Endodermal cell (in vitro differentiated cells): ENCODE measurements around the gene ACYP1. TPM values are rescaled to one million over a fixed set of nuclear protein-coding genes. Genes with fewer than 3 reads are reported as not detected.
"Not testable (repeated sequence)": the region's sequence is repeated elsewhere in the genome, so short reads cannot be mapped to it uniquely, and the experiment has no call there.

Source experiments
- DNase-seq: peaks from one replicate; pipeline ENCODE4 v3.0.0-alpha.2; 2017
- H3K27ac ChIP-seq: 2 replicates; pipeline ENCODE4 v1.5.1; 2013; ENCODE audit warnings: mild to moderate bottlenecking, low read depth, low read length, moderate library complexity
- H3K27me3 ChIP-seq: 2 replicates; pipeline ENCODE4 v1.6.1; 2013; ENCODE audit warnings: mild to moderate bottlenecking, low read length, moderate library complexity; ENCODE audit not compliant: insufficient read depth, control insufficient read depth, poor library complexity, severe bottlenecking
- H3K36me3 ChIP-seq: 2 replicates; pipeline ENCODE4 v1.7.0; 2013; ENCODE audit warnings: mild to moderate bottlenecking, low read length, moderate library complexity; ENCODE audit not compliant: control insufficient read depth, insufficient read depth
- H3K4me1 ChIP-seq: one replicate; pipeline ENCODE4 v1.7.0; 2013; ENCODE audit warnings: low read length; ENCODE audit not compliant: control insufficient read depth, insufficient read depth
- H3K4me3 ChIP-seq: 2 replicates; pipeline ENCODE4 v1.5.1; 2013; ENCODE audit warnings: mild to moderate bottlenecking, low read length, moderate library complexity
- H3K9ac ChIP-seq: 2 replicates; pipeline ENCODE4 v1.6.1; 2013; ENCODE audit warnings: mild to moderate bottlenecking, low read length, moderate library complexity; ENCODE audit not compliant: poor library complexity, severe bottlenecking; ENCODE audit errors: extremely low read depth
- H3K9me3 ChIP-seq: 2 replicates; pipeline ENCODE4 v1.6.1; 2013; ENCODE audit warnings: mild to moderate bottlenecking, low read length, moderate library complexity; ENCODE audit not compliant: control insufficient read depth
- H3K27ac Mint-ChIP-seq: 2 replicates; pipeline ENCODE4 v1.8.0; 2020; ENCODE audit warnings: mixed read lengths
- H3K27me3 Mint-ChIP-seq: 2 replicates; pipeline ENCODE4 v1.8.0; 2021; ENCODE audit warnings: mild to moderate bottlenecking, mixed read lengths; ENCODE audit not compliant: insufficient read depth
- H3K36me3 Mint-ChIP-seq: 2 replicates; pipeline ENCODE4 v1.8.0; 2020; ENCODE audit warnings: low read depth, mixed read lengths
- H3K4me1 Mint-ChIP-seq: 2 replicates; pipeline ENCODE4 v1.8.0; 2020; ENCODE audit warnings: mixed read lengths
- H3K4me3 Mint-ChIP-seq: 2 replicates; pipeline ENCODE4 v1.8.0; 2020; ENCODE audit warnings: mild to moderate bottlenecking, moderate library complexity, mixed read lengths
- H3K9me3 Mint-ChIP-seq: 2 replicates; pipeline ENCODE4 v1.8.0; 2020; ENCODE audit warnings: mild to moderate bottlenecking, mixed read lengths
- CTCF ChIP-seq: fragments of 200-600 bp; sonication (generic); conservative IDR thresholded peaks from 2 replicates; pipeline ENCODE4 v1.5.0; 2021; ENCODE audit warnings: antibody characterized with exemption, mild to moderate bottlenecking
- WGBS, 2 experiments: methylation state at CpG; one replicate each; pipeline versions ENCODE4 v1.1.5 to v1.1.7; 2013; ENCODE audit warnings: missing lambda C conversion rate in 2 of 2, mixed read lengths in 1 of 2; ENCODE audit not compliant: insufficient coverage in 1 of 2, insufficient read length in 1 of 2; 5-methylcytosine and 5-hydroxymethylcytosine counted together
- total RNA-seq, 2 donors: library from RNA; stranded (reverse); fragmentation: NEBNext Ultra II Directional in 1 of 2; extraction: Animal tissue kit (Norgen Biotek cat#: 25700) in 1 of 2; gene quantifications; 2 replicates in 1 of 2; 3 replicates in 1 of 2; pipeline ENCODE4 v1.2.1, GENCODE V29; 2021

The ACYP1 gene
- total RNA-seq, 2 donors from 2014 or later: 21.4 to 26.0 TPM

GRCh38 chr14:75069121-75069810 is 5.4 kb upstream of the ACYP1 start, which contains the start of gene ZC2HC1C:
Gene ZC2HC1C, plus strand, starts transcription at chr14:75069641. Its CDS starts 933 bp downstream, at chr14:75070574.
- 2 to 7% methylated on average over 18 to 58 of the region's 58 CpGs for WGBS, 2 experiments
- no peaks in the 10 kb centered on the region for H3K27me3 ChIP-seq
- no peaks in the 10 kb centered on the region for H3K4me1 ChIP-seq
- peaks cover 4% of the 10 kb centered on the region for H3K4me1 Mint-ChIP-seq
- TF ChIP-seq CTCF: no peak
- H3K9me3 ChIP-seq: no peaks in the 10 kb centered on the region
- no peaks in the 10 kb centered on the region for H3K36me3 ChIP-seq
- peak within 1 kb of the TSS; percentile 96 for H3K27ac Mint-ChIP-seq
- H3K27me3 Mint-ChIP-seq: no peaks in the 10 kb centered on the region
- no peaks in the 10 kb centered on the region for H3K9me3 Mint-ChIP-seq
- peak; percentile 98 for DNase-seq
- H3K27ac ChIP-seq: peak within 1 kb of the TSS; percentile 49
- peak within 1 kb of the TSS; percentile 68 for H3K9ac ChIP-seq
- H3K36me3 Mint-ChIP-seq: no peaks in the 10 kb centered on the region
- peak within 1 kb of the TSS; percentile 90 for H3K4me3 ChIP-seq
- no peak within 1 kb of the TSS for H3K4me3 Mint-ChIP-seq

GRCh38 chr14:75068294-75069120 is 4.7 kb upstream of the ACYP1 start:
- Mint-ChIP-seq H3K27me3 (no peaks in the 10 kb centered on the region), H3K4me3 (no peak overlapping the region), H3K36me3 (no peaks in the 10 kb centered on the region), H3K27ac (no peak overlapping the region), H3K9me3 (no peaks in the 10 kb centered on the region), H3K4me1 (peaks cover 4% of the 10 kb centered on the region)
- no peaks in the 10 kb centered on the region for H3K36me3 ChIP-seq
- no peaks in the 10 kb centered on the region for H3K27me3 ChIP-seq
- no peak overlapping the region for H3K27ac ChIP-seq
- no peaks in the 10 kb centered on the region for H3K4me1 ChIP-seq
- TF ChIP-seq CTCF: no peak
- H3K4me3 ChIP-seq: peak overlapping the region; percentile 90
- 11 to 13% methylated on average over 12 to 15 of the region's 15 CpGs for whole genome bisulfite sequencing, 2 experiments
- DNase-seq: no peak
- peak overlapping the region; percentile 68 for H3K9ac ChIP-seq
- no peaks in the 10 kb centered on the region for H3K9me3 ChIP-seq

GRCh38 chr14:75067765-75068164 is 3.9 kb upstream of the ACYP1 start:
- WGBS, 2 experiments: 88 to 93% methylated on average over 4 of the region's 4 CpGs

More at GRCh38 chr14:75067765-75068164, 3.9 kb upstream of the ACYP1 start:
- not testable (repeated sequence) for H3K4me3 Mint-ChIP-seq, H3K9me3 Mint-ChIP-seq, H3K9me3 ChIP-seq, H3K27ac ChIP-seq, H3K9ac ChIP-seq, H3K27me3 Mint-ChIP-seq, H3K4me1 ChIP-seq, H3K27ac Mint-ChIP-seq, H3K36me3 Mint-ChIP-seq, H3K36me3 ChIP-seq, H3K27me3 ChIP-seq, DNase-seq
- H3K4me1 Mint-ChIP-seq: peaks cover 12% of the 10 kb centered on the region
- H3K4me3 ChIP-seq: peak overlapping the region; percentile 90
